RWPE1 (cell line): ENCODE measurements around the gene CD34.

Experiments
- CTCF ChIA-PET: fragments of 350-600 bp; sonication (Branson Sonifier 250); formaldehyde crosslinking; extraction: SDS; loops from one replicate; lab custom pipeline; 2021; lab: Yijun Ruan, JAX
- POLR2A ChIA-PET: fragments of 400-600 bp; formaldehyde crosslinking; extraction: SDS; loops from one replicate; lab custom pipeline; 2020; ENCODE audit warnings: antibody characterized with exemption; ENCODE audit not compliant: low non-redundant PET; lab: Yijun Ruan, JAX
- DNase-seq: peaks from one replicate; pipeline ENCODE4 v3.0.0; 2012; ENCODE audit warnings: low spot score
- H3K27ac ChIP-seq: fragments of 450-650 bp; 2 replicates; pipeline ENCODE4 v1.5.1; 2017
- TF ChIP-seq, protein P1 (sequence below): fragments of 450-650 bp; conservative IDR thresholded peaks from 2 replicates; pipeline ENCODE4 v1.5.1; 2017; ENCODE audit warnings: low read depth, mild to moderate bottlenecking

Gene CD34

DNA sequence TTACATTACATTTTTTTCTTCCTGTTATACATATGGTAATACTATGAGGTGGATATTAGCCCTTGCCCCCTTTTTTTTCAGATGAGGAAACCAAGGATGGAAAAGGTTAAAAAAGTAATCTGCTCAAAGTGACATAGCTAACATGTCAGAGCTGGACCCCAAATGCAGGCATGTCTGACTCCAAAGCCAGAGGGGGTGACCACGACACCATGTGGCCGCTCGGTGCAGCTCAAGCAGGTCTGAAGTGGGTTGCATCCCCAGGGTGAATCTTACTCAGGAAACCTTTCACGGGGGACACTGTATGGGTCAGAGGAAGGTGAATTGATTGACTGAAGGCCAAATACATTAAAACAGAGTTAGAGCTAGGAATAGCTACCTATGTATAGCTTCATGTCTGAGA, 34.8 kb downstream of the CD34 start:
- ChIA-PET CTCF (interaction anchor here (1.4 to 2.5 kb wide), 2 partner anchors 9 to 11 kb away, joined by 4 to 9 read pairs; no protein-coding TSS in a partner anchor), POLR2A (no interaction called here)
- DNase-seq, result no peak
- no peak overlapping the region for H3K27ac ChIP-seq
- TF ChIP-seq, protein P1, sequence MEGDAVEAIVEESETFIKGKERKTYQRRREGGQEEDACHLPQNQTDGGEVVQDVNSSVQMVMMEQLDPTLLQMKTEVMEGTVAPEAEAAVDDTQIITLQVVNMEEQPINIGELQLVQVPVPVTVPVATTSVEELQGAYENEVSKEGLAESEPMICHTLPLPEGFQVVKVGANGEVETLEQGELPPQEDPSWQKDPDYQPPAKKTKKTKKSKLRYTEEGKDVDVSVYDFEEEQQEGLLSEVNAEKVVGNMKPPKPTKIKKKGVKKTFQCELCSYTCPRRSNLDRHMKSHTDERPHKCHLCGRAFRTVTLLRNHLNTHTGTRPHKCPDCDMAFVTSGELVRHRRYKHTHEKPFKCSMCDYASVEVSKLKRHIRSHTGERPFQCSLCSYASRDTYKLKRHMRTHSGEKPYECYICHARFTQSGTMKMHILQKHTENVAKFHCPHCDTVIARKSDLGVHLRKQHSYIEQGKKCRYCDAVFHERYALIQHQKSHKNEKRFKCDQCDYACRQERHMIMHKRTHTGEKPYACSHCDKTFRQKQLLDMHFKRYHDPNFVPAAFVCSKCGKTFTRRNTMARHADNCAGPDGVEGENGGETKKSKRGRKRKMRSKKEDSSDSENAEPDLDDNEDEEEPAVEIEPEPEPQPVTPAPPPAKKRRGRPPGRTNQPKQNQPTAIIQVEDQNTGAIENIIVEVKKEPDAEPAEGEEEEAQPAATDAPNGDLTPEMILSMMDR, result no peak

DNA sequence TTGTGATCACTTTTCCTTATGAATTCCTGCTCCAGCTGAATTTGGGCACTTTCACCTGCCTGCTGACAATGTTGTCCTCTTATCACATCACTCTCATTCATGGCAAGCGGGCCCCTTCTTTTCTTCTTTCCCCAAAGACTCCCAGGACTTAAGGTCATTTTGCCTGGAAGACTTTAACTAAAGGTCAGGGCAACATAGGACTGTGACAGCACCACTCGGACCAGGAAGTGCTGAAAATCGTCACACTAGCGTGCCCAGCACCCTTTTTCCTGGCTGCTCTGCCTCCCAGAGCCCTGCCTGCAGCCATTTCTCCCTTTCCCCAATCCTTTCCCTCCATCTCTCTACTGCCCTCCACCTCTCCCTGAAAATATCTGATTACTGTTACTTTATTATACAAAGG, 35.4 kb downstream of the CD34 start:
- ChIA-PET POLR2A (no interaction called here), CTCF (interaction anchor here (1.4 to 2.5 kb wide), 2 partner anchors 9 to 12 kb away, joined by 4 to 9 read pairs; no protein-coding TSS in a partner anchor)
- TF ChIP-seq, protein P1, result no peak
- DNase-seq, result no peak
- H3K27ac ChIP-seq, result no peak overlapping the region

DNA sequence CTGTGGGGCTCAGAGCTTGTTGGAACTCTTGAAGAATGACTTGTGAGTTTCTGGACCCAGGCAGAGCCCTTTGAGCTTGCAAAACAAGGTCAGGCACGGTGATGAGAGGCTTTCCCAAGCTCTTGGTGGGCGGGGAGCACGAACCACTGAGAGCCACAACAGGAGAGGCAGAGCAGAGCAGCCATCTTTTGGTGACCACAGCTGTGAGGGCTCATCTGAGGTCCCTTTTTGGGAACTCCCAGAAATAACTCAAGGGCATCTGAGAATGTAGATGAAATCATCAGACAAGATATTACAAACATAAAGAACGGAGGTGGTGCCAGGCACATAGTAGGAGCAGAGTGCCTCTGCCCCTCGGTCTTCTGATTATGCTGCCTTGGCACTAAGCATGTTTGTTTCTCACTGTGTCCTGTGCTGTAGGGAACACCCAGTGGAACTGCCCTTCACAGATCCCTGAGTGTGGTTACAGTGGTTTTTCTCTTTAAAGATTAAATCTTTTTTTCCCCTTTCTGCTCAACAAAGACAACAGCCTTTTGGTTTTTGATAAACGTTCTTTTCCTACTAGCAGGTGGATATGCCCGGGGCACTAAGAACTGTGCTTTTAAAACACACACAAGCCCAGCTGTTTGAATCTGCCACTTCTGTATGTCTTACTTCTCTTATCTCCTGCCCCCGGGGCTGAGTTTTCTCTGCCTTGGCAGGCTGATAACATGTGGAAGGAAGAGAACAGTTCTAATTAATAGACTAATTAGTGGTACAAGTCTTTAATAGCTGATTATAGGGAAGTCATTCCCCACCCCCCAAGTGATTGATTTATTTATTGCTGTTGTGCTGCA, 37.7 kb downstream of the CD34 start:
- H3K27ac ChIP-seq, result no peak overlapping the region
- POLR2A ChIA-PET, result no interaction called here
- TF ChIP-seq, protein P1, result no peak
- CTCF ChIA-PET, result interaction anchor here (0.5 to 0.8 kb wide), 4 partner anchors 49 to 125 kb away, joined by 3 to 4 read pairs (median 3); no protein-coding TSS in a partner anchor
- DNase-seq, result no peak

DNA sequence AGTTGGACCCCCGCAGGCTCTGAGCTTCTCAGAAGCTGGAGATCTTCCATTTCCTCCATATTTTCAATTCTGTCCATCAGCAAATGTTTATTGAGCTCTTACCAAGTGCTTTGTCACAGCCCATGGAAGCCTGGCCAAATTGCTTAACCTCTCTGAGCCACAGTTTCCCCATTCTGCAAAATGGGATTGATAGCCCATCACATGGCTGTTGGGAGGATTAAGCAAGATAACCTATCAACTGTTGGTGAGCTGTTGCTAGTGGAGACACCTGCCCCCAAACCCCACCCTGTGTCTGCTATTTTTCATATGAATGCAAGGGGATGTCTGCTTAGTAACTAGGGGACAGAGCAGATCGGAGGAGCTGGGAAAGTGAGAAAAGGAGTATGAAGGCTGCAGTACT, 38.3 kb downstream of the CD34 start:
- ChIA-PET CTCF (interaction anchor here (0.8 kb wide), 2 partner anchors 49 to 91 kb away, joined by 3 read pairs; no protein-coding TSS in a partner anchor), POLR2A (no interaction called here)
- TF ChIP-seq, protein P1, result no peak
- H3K27ac ChIP-seq, result no peak overlapping the region
- DNase-seq, result no peak

DNA sequence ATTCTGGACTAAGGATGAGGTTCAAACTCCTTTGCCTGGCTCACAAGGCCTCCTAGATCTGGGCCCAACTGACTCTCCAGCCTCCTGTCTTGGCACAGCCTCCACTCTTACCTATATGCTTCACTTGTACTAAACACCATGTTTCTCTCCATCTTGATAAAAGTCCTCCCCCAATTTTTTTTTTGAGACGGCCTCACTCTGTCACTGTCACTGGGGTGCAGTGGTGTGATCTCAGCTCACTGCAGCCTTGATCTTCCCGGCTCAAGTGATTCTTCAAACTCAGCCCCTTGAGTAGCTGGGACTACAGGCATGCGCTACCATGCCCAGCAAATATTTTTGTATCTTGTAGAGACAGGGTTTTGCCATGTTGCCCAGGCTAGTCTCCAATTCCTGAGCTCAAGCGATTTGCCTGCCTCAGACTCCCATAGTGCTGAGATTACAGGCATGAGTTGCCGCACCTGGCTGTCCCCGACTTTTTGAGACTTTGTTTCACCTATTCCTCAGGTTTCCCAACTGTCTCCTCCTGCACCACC, 39.7 kb downstream of the CD34 start:
- TF ChIP-seq, protein P1, result no peak
- ChIA-PET CTCF (interaction anchor here (1.5 kb wide), 1 partner anchor 92 kb away, joined by 4 read pairs; no protein-coding TSS in a partner anchor), POLR2A (no interaction called here)
- DNase-seq, result no peak
- H3K27ac ChIP-seq, result no peak overlapping the region

GRCh38 chr1:207870306-207871031, 40.5 kb downstream of the CD34 start:
- CTCF ChIA-PET, result interaction anchor here (1.5 to 2.6 kb wide), 3 partner anchors 42 to 93 kb away, joined by 4 to 30 read pairs (median 8); no protein-coding TSS in a partner anchor
- H3K27ac ChIP-seq, result no peak overlapping the region
- DNase-seq, result no peak
- TF ChIP-seq, protein P1, result no peak
- POLR2A ChIA-PET, result no interaction called here
